Neutrophil (primary cell): Measurements from ENCODE around the gene DNAJC7.
"Not testable (repeated sequence)": the region's sequence is repeated elsewhere in the genome, so short reads cannot be mapped to it uniquely, and the experiment has no call there.

Experiments
- H3K27ac ChIP-seq: fragments of 200-600 bp; sonication (generic); 2 replicates; pipeline ENCODE4 v1.5.1; 2016; ENCODE audit warnings: mild to moderate bottlenecking, moderate library complexity
- H3K27me3 ChIP-seq: fragments of 200-600 bp; sonication (generic); 2 replicates; pipeline ENCODE4 v1.6.0; 2016; ENCODE audit warnings: mild to moderate bottlenecking
- H3K36me3 ChIP-seq: fragments of 200-600 bp; sonication (generic); 2 replicates; pipeline ENCODE4 v1.5.1; 2017
- H3K4me1 ChIP-seq, 2 experiments: fragments of 200-600 bp in 1 of 2; sonication (generic) in 1 of 2; 1 replicate in 1 of 2; 2 replicates in 1 of 2; pipeline versions ENCODE4 v1.5.1 to v1.6.1; 2013 to 2016; ENCODE audit warnings: low read depth in 1 of 2, low read length in 1 of 2, mild to moderate bottlenecking in 1 of 2, moderate library complexity in 1 of 2; ENCODE audit not compliant: control insufficient read depth in 1 of 2, insufficient read depth in 1 of 2
- H3K4me3 ChIP-seq, 2 experiments: fragments of 200-600 bp in 1 of 2; sonication (generic) in 1 of 2; 1 replicate in 1 of 2; 2 replicates in 1 of 2; pipeline ENCODE4 v1.5.1; 2013 to 2016; ENCODE audit warnings: low read depth in 1 of 2, low read length in 1 of 2, mild to moderate bottlenecking in 1 of 2, moderate library complexity in 1 of 2
- H3K9me3 ChIP-seq: fragments of 200-600 bp; sonication (generic); 2 replicates; pipeline ENCODE4 v1.5.1; 2016
- TF ChIP-seq, protein P1 (sequence below): fragments of 200-600 bp; sonication (generic); IDR thresholded peaks from 2 replicates; pipeline ENCODE4 v1.5.1; 2016; ENCODE audit warnings: antibody characterized with exemption

DNAJC7 gene

DNA sequence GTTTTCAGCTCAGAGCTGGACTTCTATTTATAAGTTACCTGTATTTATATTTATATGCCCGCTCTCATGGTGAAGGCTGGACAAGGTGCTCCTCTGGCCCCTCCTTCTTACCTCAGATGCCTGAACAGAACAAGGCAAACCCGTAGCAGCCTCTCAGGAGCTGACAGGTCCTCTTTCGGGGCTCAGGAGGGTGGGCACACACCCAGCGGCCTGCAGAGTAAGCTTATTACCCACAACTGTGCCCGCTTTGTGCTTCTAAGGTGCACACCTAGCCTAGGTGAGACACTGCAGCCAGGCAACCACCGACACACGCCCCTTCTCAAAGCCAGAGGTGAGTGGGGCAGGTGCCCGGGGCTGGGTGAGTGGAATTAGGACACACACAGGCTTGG, 7.9 kb upstream of the DNAJC7 start:
- peaks cover 19% of the 10 kb centered on the region for H3K36me3 ChIP-seq
- H3K4me3 ChIP-seq, result no peak overlapping the region
- H3K27ac ChIP-seq, result peak overlapping the region; percentile 83
- H3K9me3 ChIP-seq, result no peaks in the 10 kb centered on the region
- H3K27me3 ChIP-seq, result no peaks in the 10 kb centered on the region
- peaks cover 39 to 43% of the 10 kb centered on the region in 2 experiments for H3K4me1 ChIP-seq
- TF ChIP-seq, protein P1, sequence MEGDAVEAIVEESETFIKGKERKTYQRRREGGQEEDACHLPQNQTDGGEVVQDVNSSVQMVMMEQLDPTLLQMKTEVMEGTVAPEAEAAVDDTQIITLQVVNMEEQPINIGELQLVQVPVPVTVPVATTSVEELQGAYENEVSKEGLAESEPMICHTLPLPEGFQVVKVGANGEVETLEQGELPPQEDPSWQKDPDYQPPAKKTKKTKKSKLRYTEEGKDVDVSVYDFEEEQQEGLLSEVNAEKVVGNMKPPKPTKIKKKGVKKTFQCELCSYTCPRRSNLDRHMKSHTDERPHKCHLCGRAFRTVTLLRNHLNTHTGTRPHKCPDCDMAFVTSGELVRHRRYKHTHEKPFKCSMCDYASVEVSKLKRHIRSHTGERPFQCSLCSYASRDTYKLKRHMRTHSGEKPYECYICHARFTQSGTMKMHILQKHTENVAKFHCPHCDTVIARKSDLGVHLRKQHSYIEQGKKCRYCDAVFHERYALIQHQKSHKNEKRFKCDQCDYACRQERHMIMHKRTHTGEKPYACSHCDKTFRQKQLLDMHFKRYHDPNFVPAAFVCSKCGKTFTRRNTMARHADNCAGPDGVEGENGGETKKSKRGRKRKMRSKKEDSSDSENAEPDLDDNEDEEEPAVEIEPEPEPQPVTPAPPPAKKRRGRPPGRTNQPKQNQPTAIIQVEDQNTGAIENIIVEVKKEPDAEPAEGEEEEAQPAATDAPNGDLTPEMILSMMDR, result no peak

DNA sequence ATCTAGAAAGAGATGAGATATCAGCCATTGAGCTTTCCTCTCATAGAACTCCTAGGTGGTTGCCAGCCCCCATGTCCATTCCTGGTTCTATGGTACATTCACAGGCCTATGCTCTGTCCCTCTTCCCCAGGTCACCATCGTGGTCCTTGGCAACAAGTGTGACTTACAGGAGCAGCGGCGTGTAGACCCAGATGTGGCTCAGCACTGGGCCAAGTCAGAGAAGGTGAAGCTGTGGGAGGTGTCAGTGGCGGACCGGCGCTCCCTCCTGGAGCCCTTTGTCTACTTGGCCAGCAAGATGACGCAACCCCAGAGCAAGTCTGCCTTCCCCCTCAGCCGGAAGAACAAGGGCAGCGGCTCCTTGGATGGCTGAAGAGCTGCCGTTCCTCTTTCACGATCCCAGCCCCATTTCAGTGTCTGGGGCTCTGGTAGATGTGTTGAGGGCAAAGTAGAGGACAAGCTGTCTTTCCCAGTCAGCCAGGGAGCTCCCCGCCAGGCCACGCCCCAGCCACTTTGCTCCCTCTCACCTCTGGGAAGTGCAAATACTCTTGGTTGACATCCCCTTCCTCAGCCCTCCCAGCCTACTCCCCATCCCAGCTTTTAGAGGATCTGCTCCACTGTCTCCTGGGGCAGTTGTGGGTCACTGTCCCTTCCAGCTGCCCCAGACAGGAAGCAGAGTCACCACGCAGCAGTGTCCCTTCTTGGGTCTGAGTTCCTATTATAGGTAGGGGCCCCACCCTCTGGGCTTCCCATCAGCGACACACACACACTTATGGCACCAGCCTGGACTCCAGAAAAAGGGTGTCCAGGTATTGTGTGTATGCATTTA, 6.5 kb upstream of the DNAJC7 start:
- H3K4me3 ChIP-seq, result peak overlapping the region; percentile 13 to 30
- H3K4me1 ChIP-seq, result peaks cover 44 to 51% of the 10 kb centered on the region in 2 experiments
- H3K9me3 ChIP-seq, result no peaks in the 10 kb centered on the region
- TF ChIP-seq, protein P1, result no peak
- H3K27ac ChIP-seq, result peak overlapping the region; percentile 83
- H3K27me3 ChIP-seq, result no peaks in the 10 kb centered on the region
- peaks cover 19% of the 10 kb centered on the region for H3K36me3 ChIP-seq

DNA sequence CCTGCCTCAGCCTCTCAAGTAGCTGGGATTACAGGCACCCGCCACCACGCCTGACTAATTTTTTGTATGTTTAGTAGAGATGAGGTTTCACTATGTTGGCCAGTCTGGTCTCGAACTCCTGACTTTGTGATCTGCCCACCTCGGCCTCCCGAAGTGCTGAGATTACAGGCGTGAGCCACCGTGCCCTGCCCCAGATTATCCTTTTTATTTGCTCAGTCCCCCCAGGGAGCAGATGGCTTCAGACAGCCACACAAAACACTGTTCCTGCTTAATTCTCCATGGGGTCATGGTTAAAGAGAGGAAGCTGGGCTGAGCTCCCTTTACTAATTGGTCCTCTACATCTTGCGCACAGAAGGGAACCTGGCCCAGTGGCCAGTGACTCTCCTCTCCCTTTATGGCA, 3.6 kb upstream of the DNAJC7 start:
- H3K9me3 ChIP-seq, H3K27ac ChIP-seq, H3K27me3 ChIP-seq: not testable (repeated sequence)
- Histone ChIP-seq H3K4me1 (peaks cover 65 to 66% of the 10 kb centered on the region in 2 experiments), H3K36me3 (peaks cover 19% of the 10 kb centered on the region), H3K4me3 (peak overlapping the region; percentile 73 to 91)

DNA sequence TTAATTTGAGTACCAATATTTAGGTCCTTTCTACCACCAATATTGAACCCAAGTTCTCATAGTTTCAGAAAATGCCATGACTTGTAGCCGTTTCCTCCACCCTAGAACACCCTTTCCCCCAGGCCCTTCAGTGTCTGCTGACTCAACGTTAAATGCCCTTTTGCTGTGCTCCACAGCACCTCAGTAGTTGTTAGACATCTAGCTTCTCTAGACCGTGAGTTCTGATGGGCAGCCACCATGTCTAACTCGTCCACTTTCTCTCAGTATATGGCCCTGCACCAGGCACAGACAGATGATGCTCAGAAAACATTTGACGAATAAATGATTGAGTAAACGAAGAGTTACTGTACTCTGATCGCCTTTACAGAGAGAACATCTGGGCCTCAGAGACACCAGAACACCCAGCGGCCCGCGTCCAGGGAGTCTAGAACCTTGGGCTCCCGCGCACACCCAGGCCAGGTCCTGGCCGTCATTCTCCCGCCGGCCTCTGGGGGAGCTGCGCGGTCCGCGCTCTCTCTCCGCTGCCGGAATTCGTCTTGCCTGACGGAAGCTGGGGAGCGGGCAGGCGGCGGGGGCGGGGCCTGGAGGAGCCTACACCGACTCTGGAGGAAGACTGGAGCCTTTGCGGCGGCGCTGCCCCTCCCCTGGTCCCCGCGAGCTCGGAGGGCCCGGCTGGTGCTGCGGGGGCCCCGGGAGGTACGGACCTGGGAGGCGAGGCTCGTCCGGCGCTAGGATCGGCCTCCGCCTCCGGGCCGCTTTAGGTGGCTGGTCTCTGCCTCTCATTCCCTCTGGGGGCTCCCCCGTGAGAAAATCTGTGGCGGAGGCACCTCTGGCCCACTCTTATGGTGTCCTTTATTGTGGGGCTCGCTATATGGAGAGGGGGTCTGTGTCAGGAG, 2.5 kb upstream of the DNAJC7 start, which contains the start of gene NKIRAS2:
NKIRAS2 (plus strand) TSS at position 582 of the 896 bp plus-strand sequence. CDS start 1,488 bp downstream, outside the sequence.
- Histone ChIP-seq H3K4me1 (peaks cover 63% of the 10 kb centered on the region in 2 experiments), H3K27me3 (no peaks in the 10 kb centered on the region), H3K36me3 (peaks cover 19% of the 10 kb centered on the region), H3K4me3 (peak within 1 kb of the TSS; percentile 73 to 91), H3K27ac (peak within 1 kb of the TSS; percentile 75), H3K9me3 (no peaks in the 10 kb centered on the region)
- TF ChIP-seq, protein P1, result peak; percentile 99

DNA sequence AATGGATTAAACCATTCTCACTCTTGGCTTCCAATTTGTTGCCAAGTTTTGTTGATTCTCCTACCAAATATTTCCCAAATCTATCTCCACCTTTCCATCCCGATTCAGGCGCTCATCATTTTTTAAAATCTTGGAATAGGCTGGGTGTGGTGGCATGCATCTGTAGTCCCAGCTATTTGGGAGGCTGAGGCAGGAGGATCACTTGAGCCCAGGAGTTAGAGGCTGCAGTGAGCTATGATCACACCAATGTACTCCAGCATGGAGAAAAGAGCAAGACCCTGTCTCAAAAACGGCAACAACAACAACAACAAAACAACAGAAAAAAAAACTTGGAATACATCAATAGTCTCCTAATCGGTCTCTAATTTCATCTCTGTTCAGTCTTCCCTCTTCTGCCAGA, 1.7 kb upstream of the DNAJC7 start:
- Histone ChIP-seq H3K9me3 (no peaks in the 10 kb centered on the region), H3K36me3 (peaks cover 19% of the 10 kb centered on the region), H3K4me3 (no peak overlapping the region), H3K27me3 (no peaks in the 10 kb centered on the region), H3K27ac (no peak overlapping the region), H3K4me1 (peaks cover 55% of the 10 kb centered on the region in 2 experiments)
- TF ChIP-seq, protein P1, result no peak
